ENCODE data around the gene IGF2. TPM values are rescaled to one million over a fixed set of nuclear protein-coding genes. Genes with fewer than 3 reads are reported as not detected.
A peak's percentile ranks its signal among the peaks of the same experiment; 100 is the strongest.

Gene IGF2
- total RNA-seq, 6 donors from 2014 or later: 7.0 to 24.4 (median 8.4) TPM; not detected in 1

- Histone ChIP-seq H3K27me3 (peaks cover 0 to 11% (median 3%) of the 10 kb centered on the region in 4 donors), H3K4me3 (no peak overlapping the region), H3K36me3 (no peaks in the 10 kb centered on the region), H3K9me3 (no peaks in the 10 kb centered on the region), H3K4me1 (peaks cover 5 to 8% (median 6%) of the 10 kb centered on the region in 4 donors), H3K27ac (no peak overlapping the region)
- WGBS, 2 donors: 79 to 95% methylated on average over 7 to 16 of the region's 17 CpGs
- ATAC-seq (ENCODE audit: low FRiP score in 2 of 2) (no peak), DNase-seq (peak in 1 of 2 donors; percentile 74)
- TF ChIP-seq POLR2AphosphoS5 (IDR thresholded peaks at IDR 0.05): no peak
- TF ChIP-seq POLR2A (IDR thresholded peaks at IDR 0.05): no peak
- no peak for TF ChIP-seq EP300 (IDR thresholded peaks at IDR 0.05)
- TF ChIP-seq CTCF (IDR thresholded peaks at IDR 0.05): no peak
Observed at GRCh38 chr11:2154889-2155288, 15.7 kb upstream of the IGF2 start.

- no peak overlapping the region for H3K27ac ChIP-seq
- DNase-seq (peak in 1 of 2 donors; percentile 57), ATAC-seq (ENCODE audit: low FRiP score in 2 of 2) (no peak)
- H3K9me3 ChIP-seq: no peaks in the 10 kb centered on the region
- H3K4me3 ChIP-seq: no peak overlapping the region
- H3K4me1 ChIP-seq: peaks cover 5 to 8% (median 6%) of the 10 kb centered on the region in 4 donors
- TF ChIP-seq POLR2A (IDR thresholded peaks at IDR 0.05) (no peak), CTCF (IDR thresholded peaks at IDR 0.05) (no peak), EP300 (IDR thresholded peaks at IDR 0.05) (no peak), POLR2AphosphoS5 (IDR thresholded peaks at IDR 0.05) (no peak)
- no peaks in the 10 kb centered on the region for H3K36me3 ChIP-seq
- H3K27me3 ChIP-seq: peaks cover 0 to 11% (median 3%) of the 10 kb centered on the region in 4 donors
- WGBS, 2 donors: 83 to 90% methylated on average over 3 to 7 of the region's 7 CpGs
Observed at GRCh38 chr11:2154195-2154585, 15.0 kb upstream of the IGF2 start.

- Histone ChIP-seq H3K27ac (no peak overlapping the region), H3K36me3 (no peaks in the 10 kb centered on the region), H3K4me1 (peaks cover 5 to 8% (median 6%) of the 10 kb centered on the region in 4 donors), H3K4me3 (no peak overlapping the region), H3K27me3 (peaks cover 0 to 11% (median 5%) of the 10 kb centered on the region in 4 donors), H3K9me3 (no peaks in the 10 kb centered on the region)
- DNase-seq (peak in 1 of 2 donors; percentile 55), ATAC-seq (ENCODE audit: low FRiP score in 2 of 2) (no peak)
- TF ChIP-seq POLR2AphosphoS5 (IDR thresholded peaks at IDR 0.05) (no peak), EP300 (IDR thresholded peaks at IDR 0.05) (no peak), POLR2A (IDR thresholded peaks at IDR 0.05) (no peak), CTCF (IDR thresholded peaks at IDR 0.05) (no peak)
- WGBS, 2 donors: 66 to 78% methylated on average over 5 to 14 of the region's 14 CpGs
Observed at GRCh38 chr11:2153581-2154194, 14.5 kb upstream of the IGF2 start.

- no peak for TF ChIP-seq EP300 (IDR thresholded peaks at IDR 0.05)
- no peak for TF ChIP-seq POLR2A (IDR thresholded peaks at IDR 0.05)
- TF ChIP-seq CTCF (IDR thresholded peaks at IDR 0.05): peak; percentile 85 to 91 (median 90)
- TF ChIP-seq POLR2AphosphoS5 (IDR thresholded peaks at IDR 0.05): no peak
- H3K4me1 ChIP-seq: peaks cover 5 to 8% (median 6%) of the 10 kb centered on the region in 4 donors
Observed at GRCh38 chr11:2151500-2152257, 12.5 kb upstream of the IGF2 start.

More at GRCh38 chr11:2151500-2152257, 12.5 kb upstream of the IGF2 start:
- H3K36me3 ChIP-seq: no peaks in the 10 kb centered on the region
- H3K9me3 ChIP-seq: no peaks in the 10 kb centered on the region
- H3K27me3 ChIP-seq: peaks cover 0 to 22% (median 5%) of the 10 kb centered on the region in 4 donors
- H3K27ac ChIP-seq: peak overlapping the region in 1 of 4 donors; percentile 36
- WGBS, 2 donors: 1 to 5% methylated on average over 15 to 22 of the region's 22 CpGs
- ATAC-seq (ENCODE audit: low FRiP score in 2 of 2) (peak; percentile 73 to 82), DNase-seq (peak in 1 of 2 donors; percentile 81)
- H3K4me3 ChIP-seq: no peak overlapping the region
